Activated effector memory CD4-positive, alpha-beta T cell treated with anti-CD3 and anti-CD28 coated beads, Interleukin-2, amount 50 U/mL, for 16 hours (primary cell): ENCODE results near the gene APEH.
"Not testable (repeated sequence)": the region's sequence is repeated elsewhere in the genome, so short reads cannot be mapped to it uniquely, and the experiment has no call there.

ENCODE experiments used
- DNase-seq: peaks from one replicate; pipeline ENCODE4 v3.0.0-alpha.2; 2020

Gene APEH

GRCh38 chr3:49670940-49671290 is 3.2 kb upstream of the APEH start:
- no peak for DNase-seq

- DNase-seq: peak; percentile 90
These were observed 2.6 kb upstream of the APEH start for GRCh38 chr3:49671291-49672288.

GRCh38 chr3:49673121-49673714 is 933 bp upstream of the APEH start:
- no peak for DNase-seq

- DNase-seq: no peak
These were observed 389 bp downstream of the APEH start for GRCh38 chr3:49674497-49674983.

GRCh38 chr3:49675912-49676311 is 1.8 kb downstream of the APEH start:
- DNase-seq: no peak

- DNase-seq: no peak
These were observed 6.5 kb downstream of the APEH start for GRCh38 chr3:49680493-49681231.

- DNase-seq: no peak
These were observed 7.0 kb downstream of the APEH start for GRCh38 chr3:49681232-49681522.

GRCh38 chr3:49681543-49681942 is 7.4 kb downstream of the APEH start:
- no peak for DNase-seq

GRCh38 chr3:49683162-49683561 is 9.0 kb downstream of the APEH start:
- no peak for DNase-seq

- DNase-seq: not testable (repeated sequence)
These were observed 10.3 kb downstream of the APEH start for GRCh38 chr3:49684453-49684852.

GRCh38 chr3:49685103-49685502 is 11.0 kb downstream of the APEH start:
- DNase-seq: not testable (repeated sequence)

GRCh38 chr3:49685846-49686245 is 11.7 kb downstream of the APEH start:
- not testable (repeated sequence) for DNase-seq

- DNase-seq: peak; percentile 75
These were observed 12.2 kb downstream of the APEH start for GRCh38 chr3:49686346-49686745.

GRCh38 chr3:49686769-49687423 is 12.7 kb downstream of the APEH start:
- DNase-seq: peak; percentile 82

GRCh38 chr3:49687424-49687795 is 13.3 kb downstream of the APEH start:
- DNase-seq: not testable (repeated sequence)

- not testable (repeated sequence) for DNase-seq
These were observed 14.3 kb downstream of the APEH start for GRCh38 chr3:49688338-49689045.

- peak; percentile 97 for DNase-seq
These were observed 15.1 kb downstream of the APEH start, which contains the start of the genes MST1 and RNF123 for GRCh38 chr3:49689046-49689907. Gene MST1 (minus strand): TSS chr3:49689474. CDS start chr3:49688691, 783 bp downstream. Gene RNF123 (plus strand): TSS chr3:49689557. CDS start chr3:49691166, 1,609 bp downstream.

GRCh38 chr3:49689908-49690624 is 15.9 kb downstream of the APEH start:
- DNase-seq: not testable (repeated sequence)

GRCh38 chr3:49690856-49691255 is 16.7 kb downstream of the APEH start:
- not testable (repeated sequence) for DNase-seq

GRCh38 chr3:49691481-49691880 is 17.3 kb downstream of the APEH start:
- DNase-seq: not testable (repeated sequence)
